Left ventricle myocardium inferior (tissue), 1 donor: Measurements from ENCODE around the gene KRTAP5-1. TPM values are rescaled to one million over a fixed set of nuclear protein-coding genes. Genes with fewer than 3 reads are reported as not detected.
"Not testable (repeated sequence)": the region's sequence is repeated elsewhere in the genome, so short reads cannot be mapped to it uniquely, and the experiment has no call there.

Experiments used
- DNase-seq: peaks from one replicate; pipeline ENCODE4 v3.0.0-alpha.2; 2020
- H3K27ac ChIP-seq: fragments of 200-600 bp; replicated peaks from 2 replicates; pipeline ENCODE4 v1.8.0; 2021
- H3K27me3 ChIP-seq: fragments of 200-600 bp; 2 replicates; pipeline ENCODE4 v1.8.0; 2021; ENCODE audit warnings: low read depth
- H3K36me3 ChIP-seq: fragments of 200-600 bp; 2 replicates; pipeline ENCODE4 v1.8.0; 2021
- H3K4me1 ChIP-seq: fragments of 200-600 bp; 2 replicates; pipeline ENCODE4 v1.8.0; 2021
- H3K4me3 ChIP-seq: fragments of 200-600 bp; 2 replicates; pipeline ENCODE4 v1.8.0; 2021; ENCODE audit warnings: mild to moderate bottlenecking, moderate library complexity
- H3K9me3 ChIP-seq: fragments of 200-600 bp; replicated peaks from 2 replicates; pipeline ENCODE4 v1.8.0; 2021
- intact Hi-C: fragments of 100-400 bp; cut with micrococcal nuclease; formaldehyde crosslinking; loops from one replicate; pipeline ENCODE4 v1.11.0; 2022
- total RNA-seq: library from RNA; stranded (reverse); fragmentation: NEBNext Ultra II Directional; extraction: Animal tissue kit (Norgen Biotek cat#: 25700); gene quantifications from one replicate; pipeline ENCODE4 v1.2.1, GENCODE V29; 2021
- TF ChIP-seq, protein P1 (sequence below): fragments of 200-600 bp; IDR thresholded peaks from 2 replicates; pipeline ENCODE4 v1.8.0; 2021; ENCODE audit warnings: antibody characterized with exemption, mild to moderate bottlenecking, borderline replicate concordance
- donor health status: DM: no; HTN: yes; CAD: no; lungs with severe emphysema.

Gene KRTAP5-1
- total RNA-seq, 1 donor from 2014 or later, result not detected

DNA sequence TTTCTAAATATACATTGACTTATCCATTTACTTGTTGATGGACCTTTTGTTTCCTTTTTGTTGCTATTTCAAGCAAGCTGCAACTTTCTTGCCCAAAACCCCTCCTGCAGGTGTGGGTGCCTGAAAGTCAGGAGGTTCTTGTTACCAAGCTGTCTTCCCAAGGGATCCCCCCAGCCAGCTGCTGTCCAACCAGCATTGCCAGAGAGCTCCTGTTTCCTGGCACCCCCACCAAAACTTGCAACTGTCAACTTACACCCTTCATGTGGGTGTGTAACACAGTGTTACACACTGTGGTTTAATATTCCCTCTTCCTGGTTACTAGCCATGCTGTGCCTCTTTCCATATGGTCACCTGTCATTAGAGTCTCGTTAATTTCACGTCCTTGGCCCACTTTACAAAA lies 1.6 kb upstream of the KRTAP5-1 start:
- Histone ChIP-seq H3K9me3 (no peaks in the 10 kb centered on the region), H3K4me1 (peaks cover 7% of the 10 kb centered on the region), H3K27ac (no peak overlapping the region), H3K27me3 (no peaks in the 10 kb centered on the region), H3K36me3 (no peaks in the 10 kb centered on the region), H3K4me3 (no peak overlapping the region)
- intact Hi-C loops, result no loop called here
- TF ChIP-seq, protein P1, sequence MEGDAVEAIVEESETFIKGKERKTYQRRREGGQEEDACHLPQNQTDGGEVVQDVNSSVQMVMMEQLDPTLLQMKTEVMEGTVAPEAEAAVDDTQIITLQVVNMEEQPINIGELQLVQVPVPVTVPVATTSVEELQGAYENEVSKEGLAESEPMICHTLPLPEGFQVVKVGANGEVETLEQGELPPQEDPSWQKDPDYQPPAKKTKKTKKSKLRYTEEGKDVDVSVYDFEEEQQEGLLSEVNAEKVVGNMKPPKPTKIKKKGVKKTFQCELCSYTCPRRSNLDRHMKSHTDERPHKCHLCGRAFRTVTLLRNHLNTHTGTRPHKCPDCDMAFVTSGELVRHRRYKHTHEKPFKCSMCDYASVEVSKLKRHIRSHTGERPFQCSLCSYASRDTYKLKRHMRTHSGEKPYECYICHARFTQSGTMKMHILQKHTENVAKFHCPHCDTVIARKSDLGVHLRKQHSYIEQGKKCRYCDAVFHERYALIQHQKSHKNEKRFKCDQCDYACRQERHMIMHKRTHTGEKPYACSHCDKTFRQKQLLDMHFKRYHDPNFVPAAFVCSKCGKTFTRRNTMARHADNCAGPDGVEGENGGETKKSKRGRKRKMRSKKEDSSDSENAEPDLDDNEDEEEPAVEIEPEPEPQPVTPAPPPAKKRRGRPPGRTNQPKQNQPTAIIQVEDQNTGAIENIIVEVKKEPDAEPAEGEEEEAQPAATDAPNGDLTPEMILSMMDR, result no peak
- no peak for DNase-seq

DNA sequence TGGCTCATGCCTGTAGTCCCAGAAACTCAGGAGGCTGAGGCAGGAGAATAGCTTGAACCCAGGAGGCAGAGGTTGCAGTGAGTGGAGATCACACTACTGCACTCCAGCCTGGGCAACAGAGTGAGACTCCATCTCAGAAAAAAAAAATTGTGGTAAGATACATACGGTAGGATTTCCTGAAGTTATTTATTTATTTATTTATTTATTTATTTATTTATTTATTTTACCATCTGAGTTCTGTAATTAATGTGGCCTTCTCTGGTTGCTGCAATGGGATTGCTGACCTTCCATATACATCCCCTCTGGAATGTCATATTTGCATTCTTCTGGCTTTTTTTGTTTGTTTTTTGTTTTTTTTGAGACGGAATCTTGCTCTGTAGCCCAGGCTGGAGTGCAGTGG lies 2.2 kb downstream of the KRTAP5-1 start:
- H3K4me3 ChIP-seq, H3K9me3 ChIP-seq, H3K27ac ChIP-seq, intact Hi-C loops, H3K27me3 ChIP-seq, H3K36me3 ChIP-seq, H3K4me1 ChIP-seq, DNase-seq: not testable (repeated sequence)

DNA sequence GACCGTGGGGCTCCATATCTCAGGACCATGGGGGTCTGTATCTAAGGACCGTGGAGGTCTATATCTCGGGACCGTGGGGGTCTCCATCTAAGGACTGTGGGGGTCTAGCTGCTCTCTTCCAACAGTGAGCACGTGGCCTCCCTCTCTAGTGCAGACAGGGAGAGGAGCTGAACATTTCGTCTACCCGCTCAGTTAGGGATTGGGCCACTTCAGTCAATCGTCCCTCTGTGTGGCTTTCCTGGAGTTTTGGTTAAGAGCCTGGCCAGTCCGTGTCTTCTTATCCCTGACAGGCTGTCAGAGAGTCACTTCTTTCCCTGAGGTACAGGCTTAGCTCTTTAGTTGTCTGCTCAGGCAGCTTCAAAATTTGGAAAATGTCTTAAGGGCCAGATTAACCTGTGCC lies 3.1 kb downstream of the KRTAP5-1 start:
- no peak for DNase-seq
- TF ChIP-seq, protein P1, result no peak

DNA sequence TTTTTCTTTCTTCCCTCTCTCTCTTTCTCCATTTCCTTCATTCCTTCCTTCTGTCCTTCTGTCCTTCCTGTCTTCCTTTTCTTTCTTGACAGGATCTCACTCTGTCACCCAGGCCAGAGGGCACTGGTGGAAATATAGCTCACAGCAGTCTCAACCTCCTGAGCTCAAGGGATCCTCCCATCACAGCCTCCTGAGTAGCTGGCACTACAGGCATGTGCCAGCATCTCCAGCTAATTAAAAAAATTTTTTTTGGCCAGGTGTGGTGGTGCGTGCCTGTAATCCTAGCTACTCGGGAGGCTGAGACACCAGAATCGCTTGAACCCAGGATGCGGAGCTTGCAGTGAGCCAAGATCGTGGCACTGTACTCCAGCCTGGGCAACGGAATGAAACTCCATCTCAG lies 8.3 kb downstream of the KRTAP5-1 start:
- TF ChIP-seq, protein P1, result no peak
- Histone ChIP-seq H3K4me1 (peaks cover 24% of the 10 kb centered on the region), H3K27me3 (no peaks in the 10 kb centered on the region), H3K9me3 (peaks cover 9% of the 10 kb centered on the region), H3K4me3 (no peak overlapping the region), H3K36me3 (no peaks in the 10 kb centered on the region), H3K27ac (no peak overlapping the region)
- intact Hi-C loops, result no loop called here
- DNase-seq, result no peak

More for the DNA sequence above, 3.1 kb downstream of the KRTAP5-1 start:
- Histone ChIP-seq H3K9me3 (peaks cover 9% of the 10 kb centered on the region), H3K36me3 (no peaks in the 10 kb centered on the region), H3K27me3 (no peaks in the 10 kb centered on the region), H3K4me1 (no peaks in the 10 kb centered on the region), H3K27ac (no peak overlapping the region), H3K4me3 (no peak overlapping the region)
- intact Hi-C loops, result no loop called here

DNA sequence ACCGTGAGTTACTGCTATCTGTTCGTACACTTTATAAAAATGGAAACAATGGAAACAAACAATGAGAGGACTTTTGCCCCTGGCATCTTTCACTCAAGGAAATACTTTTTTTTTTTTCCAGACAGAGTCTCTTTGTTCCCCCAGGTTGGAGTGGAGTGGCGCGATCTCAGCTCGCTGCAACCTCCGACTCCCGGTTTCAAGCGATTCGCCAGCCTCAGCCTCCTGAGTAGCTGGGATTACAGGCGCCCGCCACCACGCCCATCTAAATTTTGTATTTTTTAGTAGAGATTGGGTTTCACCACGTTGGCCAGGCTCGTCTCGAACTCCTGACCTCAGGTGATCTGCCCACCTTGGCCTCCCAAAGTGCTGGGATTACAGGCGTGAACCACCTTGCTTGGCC lies 9.3 kb downstream of the KRTAP5-1 start:
- intact Hi-C loops, H3K36me3 ChIP-seq, DNase-seq, H3K27me3 ChIP-seq, H3K9me3 ChIP-seq, H3K27ac ChIP-seq, H3K4me3 ChIP-seq: not testable (repeated sequence)
- peaks cover 32% of the 10 kb centered on the region for H3K4me1 ChIP-seq

DNA sequence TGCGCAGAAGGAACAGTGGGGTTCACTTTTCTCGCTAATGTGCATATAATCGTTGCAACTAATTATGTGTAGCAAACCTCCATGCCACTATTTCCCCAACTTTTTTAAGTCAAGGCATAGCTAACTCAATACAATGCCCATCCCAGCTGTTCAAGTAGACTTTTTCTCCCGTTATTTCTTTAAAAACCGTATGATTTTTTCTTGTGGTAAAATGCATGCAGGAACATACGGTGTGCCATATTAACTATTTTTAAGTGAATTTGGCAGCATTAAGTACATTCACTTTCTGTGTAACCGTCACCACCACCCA lies 10.2 kb downstream of the KRTAP5-1 start:
- no peaks in the 10 kb centered on the region for H3K27me3 ChIP-seq
- peak overlapping the region; percentile 83 for H3K27ac ChIP-seq
- H3K4me1 ChIP-seq, result peaks cover 40% of the 10 kb centered on the region
- no peak for DNase-seq
- TF ChIP-seq, protein P1, result peak; percentile 5
- no peaks in the 10 kb centered on the region for H3K36me3 ChIP-seq
- peak overlapping the region; percentile 79 for H3K4me3 ChIP-seq
- peaks cover 9% of the 10 kb centered on the region for H3K9me3 ChIP-seq
- intact Hi-C loops, result no loop called here
